PC-3 (cell line): ENCODE data around the gene C2orf80. TPM values are rescaled to one million over a fixed set of nuclear protein-coding genes. Genes with fewer than 3 reads are reported as not detected.

ENCODE experiments used
- ATAC-seq: fragments of 200-7000 bp; cut with Tn5 transposase; 2 replicates; pipeline ENCODE4 v1.9.1; 2020; ENCODE audit warnings: mild to moderate bottlenecking, moderate library complexity
- BruUV-seq: library from RNA; stranded (reverse); fragments of 400-500 nt; replicated peaks from 2 replicates; lab custom pipeline; 2021; lab: Mats Ljungman, UMichigan
- CTCF ChIA-PET: fragments of 300-600 bp; sonication (Branson Sonifier 250); formaldehyde crosslinking; loops from one replicate; lab custom pipeline; 2022; ENCODE audit warnings: antibody characterized with exemption; lab: Charles Lee
- POLR2A ChIA-PET: fragments of 300-600 bp; sonication (Branson Sonifier 250); formaldehyde crosslinking; loops from one replicate; lab custom pipeline; 2022; ENCODE audit warnings: antibody characterized with exemption; ENCODE audit not compliant: unreplicated experiment; lab: Charles Lee
- DNase-seq: peaks from one replicate; pipeline ENCODE4 v3.0.0-alpha.2; 2015
- H2AFZ ChIP-seq: fragments of 300-600 bp; sonication (generic); 2 replicates; pipeline ENCODE4 v1.6.0; 2016; ENCODE audit warnings: antibody characterized with exemption, low read length
- H3F3A ChIP-seq: fragments of 300-600 bp; sonication (generic); one replicate; pipeline ENCODE4 v1.6.0; 2017; ENCODE audit warnings: antibody characterized with exemption, low read length, control low read depth, mild to moderate bottlenecking; ENCODE audit not compliant: unreplicated experiment
- H3K27ac ChIP-seq: fragments of 300-600 bp; sonication (generic); 2 replicates; pipeline ENCODE4 v1.5.1; 2016; ENCODE audit warnings: mild to moderate bottlenecking, low read length
- H3K27me3 ChIP-seq: fragments of 300-600 bp; sonication (generic); 2 replicates; pipeline ENCODE4 v1.6.1; 2016; ENCODE audit warnings: low read length, mixed read lengths
- H3K36me3 ChIP-seq: fragments of 300-600 bp; sonication (generic); 2 replicates; pipeline ENCODE4 v1.6.1; 2016; ENCODE audit warnings: low read depth, mixed run types, low read length, mixed read lengths
- H3K4me1 ChIP-seq: fragments of 300-600 bp; sonication (generic); 2 replicates; pipeline ENCODE4 v1.5.1; 2016; ENCODE audit warnings: low read length; ENCODE audit not compliant: insufficient read depth
- H3K4me2 ChIP-seq: fragments of 300-600 bp; sonication (generic); 2 replicates; pipeline ENCODE4 v1.6.0; 2016; ENCODE audit warnings: low read length
- H3K4me3 ChIP-seq: fragments of 300-600 bp; sonication (generic); 2 replicates; pipeline ENCODE4 v1.5.1; 2016; ENCODE audit warnings: mild to moderate bottlenecking, low read length, mixed read lengths
- H3K79me2 ChIP-seq: fragments of 300-600 bp; sonication (generic); 2 replicates; pipeline ENCODE4 v1.6.1; 2017; ENCODE audit warnings: low read length, mixed read lengths
- H3K9ac ChIP-seq: fragments of 300-600 bp; sonication (generic); 2 replicates; pipeline ENCODE4 v1.6.0; 2016; ENCODE audit warnings: mild to moderate bottlenecking, low read length
- H3K9me2 ChIP-seq: fragments of 300-600 bp; sonication (generic); replicated peaks from 2 replicates; pipeline ENCODE4 v1.6.1; 2016; ENCODE audit warnings: mixed run types, low read length, mixed read lengths
- H3K9me3 ChIP-seq: fragments of 300-600 bp; sonication (generic); 2 replicates; pipeline ENCODE4 v1.6.1; 2016; ENCODE audit warnings: low read length, mixed read lengths
- H4K20me1 ChIP-seq: fragments of 300-600 bp; sonication (generic); 2 replicates; pipeline ENCODE4 v1.6.1; 2016; ENCODE audit warnings: low read length, mixed read lengths
- CTCF ChIP-seq: fragments of 300-600 bp; sonication (generic); conservative IDR thresholded peaks from 2 replicates; pipeline ENCODE4 v1.5.1; 2017; ENCODE audit warnings: antibody characterized with exemption, low read depth, mild to moderate bottlenecking, low read length
- EZH2 ChIP-seq: fragments of 300-600 bp; sonication (generic); IDR thresholded peaks from one replicate; pipeline ENCODE4 v1.6.1; 2017; ENCODE audit warnings: antibody characterized with exemption, mild to moderate bottlenecking, low read length; ENCODE audit not compliant: unreplicated experiment
- EZH2phosphoT487 ChIP-seq: fragments of 300-600 bp; sonication (generic); IDR thresholded peaks from 2 replicates; pipeline ENCODE4 v1.6.1; 2018; ENCODE audit warnings: mild to moderate bottlenecking, antibody characterized with exemption, low read length, borderline replicate concordance
- intact Hi-C: fragments of 100-400 bp; cut with micrococcal nuclease; formaldehyde crosslinking; loops from 2 replicates; pipeline ENCODE4 v1.9.0; 2023
- total RNA-seq: library from RNA; depleted of rRNA; stranded (reverse); fragments of >200 nt; gene quantifications from 2 replicates; pipeline ENCODE4 v1.2.3, GENCODE V29; 2014

C2orf80 gene
- total RNA-seq, 1 experiment from 2014 or later: not detected

DNA sequence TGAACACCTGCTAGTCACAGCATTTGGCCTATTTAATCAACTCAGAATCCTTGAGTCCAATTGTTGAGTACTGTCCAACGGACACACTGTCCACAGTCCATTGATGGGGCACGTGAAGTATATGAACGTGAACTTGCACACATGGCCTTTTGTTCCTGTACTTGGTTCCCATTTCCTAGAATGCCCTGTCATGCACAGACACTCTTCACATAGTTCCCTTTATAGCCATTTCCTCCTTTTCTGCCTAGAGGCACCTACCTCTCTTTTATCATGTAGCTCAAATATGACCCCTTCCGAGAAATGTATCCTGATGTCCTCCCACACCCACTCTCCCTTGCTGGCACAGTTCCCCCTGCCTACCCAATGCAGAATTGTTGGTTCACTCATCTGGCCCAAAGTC lies 17.7 kb downstream of the C2orf80 start:
- Histone ChIP-seq H3K36me3 (no peaks in the 10 kb centered on the region), H2AFZ (no peak overlapping the region), H3F3A (no peaks in the 10 kb centered on the region), H4K20me1 (no peaks in the 10 kb centered on the region), H3K9me2 (no peaks in the 10 kb centered on the region), H3K9ac (no peak overlapping the region), H3K79me2 (no peaks in the 10 kb centered on the region), H3K27ac (no peak overlapping the region), H3K27me3 (peaks cover 7% of the 10 kb centered on the region; the same call in 1 of the 2 replicates), H3K4me3 (no peak overlapping the region), H3K4me2 (no peak overlapping the region), H3K9me3 (no peaks in the 10 kb centered on the region), H3K4me1 (0 out of 2 replicates have a peak, but pooled peaks cover 3% of the 10 kb centered on the region)
- POLR2A ChIA-PET: no interaction called here
- no peak for DNase-seq
- intact Hi-C loops: no loop called here
- TF ChIP-seq EZH2 (no peak), EZH2phosphoT487 (no peak), CTCF (no peak)
- no TSS peak for BruUV-seq
- CTCF ChIA-PET: no interaction called here
- ATAC-seq: no peak

- Histone ChIP-seq H2AFZ (no peak overlapping the region), H3K9ac (no peak overlapping the region)
- TF ChIP-seq EZH2 (no peak), EZH2phosphoT487 (no peak), CTCF (no peak)
These were observed 24.7 kb downstream of the C2orf80 start for GRCh38 chr2:208164951-208165755.

GRCh38 chr2:208163489-208163888 lies 26.3 kb downstream of the C2orf80 start, which contains the start of gene CRYGA:
Gene CRYGA (minus strand): TSS chr2:208163589. CDS start chr2:208163556, 33 bp downstream.
- Histone ChIP-seq H3K27me3 (peaks cover 9% of the 10 kb centered on the region; the same call in 1 of the 2 replicates), H3K9me2 (no peaks in the 10 kb centered on the region), H3F3A (no peaks in the 10 kb centered on the region), H3K36me3 (no peaks in the 10 kb centered on the region), H3K9ac (no peak within 1 kb of the TSS), H2AFZ (no peak within 1 kb of the TSS), H3K4me3 (no peak within 1 kb of the TSS), H3K27ac (no peak within 1 kb of the TSS), H3K79me2 (no peaks in the 10 kb centered on the region), H3K4me2 (no peak within 1 kb of the TSS), H3K4me1 (no peaks in the 10 kb centered on the region), H3K9me3 (no peaks in the 10 kb centered on the region), H4K20me1 (no peaks in the 10 kb centered on the region)
- ChIA-PET POLR2A (no interaction called here), CTCF (no interaction called here)
- intact Hi-C loops: no loop called here
- TF ChIP-seq EZH2phosphoT487 (no peak), EZH2 (no peak), CTCF (no peak)
- ATAC-seq (no peak), DNase-seq (no peak)
- no TSS peak for BruUV-seq

More at GRCh38 chr2:208164951-208165755, 24.7 kb downstream of the C2orf80 start:
- no peak overlapping the region for H3K27ac ChIP-seq
- H3K9me3 ChIP-seq: no peaks in the 10 kb centered on the region
- H3K4me1 ChIP-seq: no peaks in the 10 kb centered on the region
- no peak for DNase-seq
- H3K79me2 ChIP-seq: no peaks in the 10 kb centered on the region
- H4K20me1 ChIP-seq: no peaks in the 10 kb centered on the region
- no TSS peak for BruUV-seq
- ChIA-PET POLR2A (no interaction called here), CTCF (no interaction called here)
- H3K36me3 ChIP-seq: no peaks in the 10 kb centered on the region
- H3K9me2 ChIP-seq: no peaks in the 10 kb centered on the region
- no peak for ATAC-seq
- intact Hi-C loops: no loop called here
- no peak overlapping the region for H3K4me3 ChIP-seq
- H3K4me2 ChIP-seq: no peak overlapping the region
- H3K27me3 ChIP-seq: peaks cover 12% of the 10 kb centered on the region; the same call in 1 of the 2 replicates
- no peaks in the 10 kb centered on the region for H3F3A ChIP-seq
